H1 (cell line): Measurements from ENCODE around the gene MAP4K5.

ENCODE experiments used
- ATF2 ChIP-seq: IDR thresholded peaks from 2 replicates; pipeline ENCODE4 v1.6.1; 2012; ENCODE audit warnings: low read length, inconsistent platforms
- CBX5 ChIP-seq: fragments of 300-800, 300-1000 bp; sonication (generic); IDR thresholded peaks from 2 replicates; pipeline ENCODE4 v1.7.1; 2016; ENCODE audit warnings: antibody characterized with exemption, low read length, low read depth
- CTCF ChIP-seq, 3 experiments: IDR thresholded peaks; 1 replicate in 2 of 3; 2 replicates in 1 of 3; pipeline versions ENCODE4 v1.5.1 to v1.6.1; 2011; ENCODE audit warnings: low read length in 3 of 3, mild to moderate bottlenecking in 3 of 3, inconsistent platforms in 2 of 3, low read depth in 1 of 3, moderate library complexity in 1 of 3; ENCODE audit not compliant: insufficient read depth in 1 of 3; ENCODE audit errors: control extremely low read depth in 1 of 3
- NANOG ChIP-seq: IDR thresholded peaks from 2 replicates; pipeline ENCODE4 v1.6.1; 2011; ENCODE audit warnings: low read length, low read depth, mild to moderate bottlenecking, inconsistent platforms; ENCODE audit not compliant: insufficient read depth, poor library complexity, severe bottlenecking
- PHF8 ChIP-seq: fragments of 200-600 bp; sonication (generic); conservative IDR thresholded peaks from 2 replicates; pipeline ENCODE4 v1.7.1; 2012; ENCODE audit warnings: low read depth, mild to moderate bottlenecking, inconsistent platforms, low read length, moderate library complexity
- POLR2AphosphoS5 ChIP-seq: IDR thresholded peaks from 2 replicates; pipeline ENCODE4 v1.6.1; 2011; ENCODE audit warnings: low read depth, low read length
- SIN3A ChIP-seq, 2 experiments: IDR thresholded peaks in 1 of 2; conservative IDR thresholded peaks in 1 of 2; 2 replicates each; pipeline ENCODE4 v1.6.1; 2011 to 2012; ENCODE audit warnings: low read length in 2 of 2, improper control_type of control experiment in 1 of 2, low read depth in 1 of 2, mild to moderate bottlenecking in 1 of 2
- SUZ12 ChIP-seq: fragments of 200-600 bp; sonication (generic); IDR thresholded peaks from 2 replicates; pipeline ENCODE4 v1.6.1; 2012; ENCODE audit warnings: mild to moderate bottlenecking, inconsistent platforms, low read length, moderate library complexity, mixed read lengths
- YY1 ChIP-seq: IDR thresholded peaks from 2 replicates; pipeline ENCODE4 v1.6.1; 2011; ENCODE audit warnings: low read depth, mild to moderate bottlenecking, low read length

GRCh38 chr14:50531595-50532501 lies 521 bp downstream of the MAP4K5 start:
- TF ChIP-seq SUZ12 (no peak), PHF8 (peak; percentile 80), YY1 (peak; percentile 43; the same call in 1 of the 2 replicates), CTCF (IDR thresholded peaks at IDR 0.05; ENCODE audit: control extremely low read depth in 1 of 3, insufficient read depth in 1 of 3, low read depth in 1 of 3, low read length in 3 of 3) (no peak), NANOG (no peak), CBX5 (no peak), ATF2 (no peak), POLR2AphosphoS5 (peak; percentile 21; the same call in 1 of the 2 replicates), SIN3A (conservative IDR thresholded peaks at IDR 0.05 in 1 of 2, IDR thresholded peaks at IDR 0.05 in 1 of 2; ENCODE audit: low read depth in 1 of 2, low read length in 2 of 2) (no peak)
